ENCODE measurements around the gene CSMD2. TPM values are rescaled to one million over a fixed set of nuclear protein-coding genes. Genes with fewer than 3 reads are reported as not detected.

Gene CSMD2
- total RNA-seq, 1 donor from 2014 or later: 0.25 TPM

- no peak for ATAC-seq
- DNase-seq (ENCODE audit: low spot score): no peak
Observed at GRCh38 chr1:33828059-33828458, 337.0 kb downstream of the CSMD2 start.

- ATAC-seq: no peak
- DNase-seq (ENCODE audit: low spot score): no peak
Observed at GRCh38 chr1:33826711-33827110, 338.3 kb downstream of the CSMD2 start.

- DNase-seq (ENCODE audit: low spot score) (no peak), ATAC-seq (no peak)
Observed at GRCh38 chr1:33826311-33826710, 338.7 kb downstream of the CSMD2 start.

GRCh38 chr1:33825506-33825905 lies 339.5 kb downstream of the CSMD2 start:
- no peak for ATAC-seq

GRCh38 chr1:33824971-33825370 lies 340.1 kb downstream of the CSMD2 start:
- no peak for DNase-seq (ENCODE audit: low spot score)
- no peak for ATAC-seq

More at GRCh38 chr1:33825506-33825905, 339.5 kb downstream of the CSMD2 start:
- DNase-seq (ENCODE audit: low spot score): no peak

- DNase-seq (ENCODE audit: low spot score): no peak
- no peak for ATAC-seq
Observed at GRCh38 chr1:33824321-33824720, 340.7 kb downstream of the CSMD2 start.

GRCh38 chr1:33823830-33824229 lies 341.2 kb downstream of the CSMD2 start:
- ATAC-seq (no peak), DNase-seq (ENCODE audit: low spot score) (no peak)

GRCh38 chr1:33823401-33823800 lies 341.6 kb downstream of the CSMD2 start:
- DNase-seq (ENCODE audit: low spot score): no peak

GRCh38 chr1:33822396-33822795 lies 342.6 kb downstream of the CSMD2 start:
- DNase-seq (ENCODE audit: low spot score): no peak
- ATAC-seq: no peak

More at GRCh38 chr1:33823401-33823800, 341.6 kb downstream of the CSMD2 start:
- no peak for ATAC-seq

- DNase-seq (ENCODE audit: low spot score): no peak
- ATAC-seq: no peak
Observed at GRCh38 chr1:33821291-33821690, 343.7 kb downstream of the CSMD2 start.

GRCh38 chr1:33820804-33821203 lies 344.2 kb downstream of the CSMD2 start:
- ATAC-seq: no peak
- DNase-seq (ENCODE audit: low spot score): no peak

- no peak for DNase-seq (ENCODE audit: low spot score)
- no peak for ATAC-seq
Observed at GRCh38 chr1:33819913-33820311, 345.1 kb downstream of the CSMD2 start.

GRCh38 chr1:33819290-33819912 lies 345.6 kb downstream of the CSMD2 start:
- DNase-seq (ENCODE audit: low spot score) (no peak), ATAC-seq (no peak)

GRCh38 chr1:33818071-33818470 lies 347.0 kb downstream of the CSMD2 start:
- no peak for DNase-seq (ENCODE audit: low spot score)
- no peak for ATAC-seq

- DNase-seq (ENCODE audit: low spot score): no peak
- ATAC-seq: no peak
Observed at GRCh38 chr1:33815061-33815460, 350.0 kb downstream of the CSMD2 start.

- no peak for DNase-seq (ENCODE audit: low spot score)
- ATAC-seq: no peak
Observed at GRCh38 chr1:33814166-33814565, 350.9 kb downstream of the CSMD2 start.

- no peak for DNase-seq (ENCODE audit: low spot score)
- ATAC-seq: no peak
Observed at GRCh38 chr1:33810571-33810970, 354.5 kb downstream of the CSMD2 start.

GRCh38 chr1:33805988-33806387 lies 359.0 kb downstream of the CSMD2 start:
- DNase-seq (ENCODE audit: low spot score) (no peak), ATAC-seq (no peak)

- no peak for ATAC-seq
- no peak for DNase-seq (ENCODE audit: low spot score)
Observed at GRCh38 chr1:33802268-33802667, 362.8 kb downstream of the CSMD2 start.

- no peak for DNase-seq (ENCODE audit: low spot score)
Observed at GRCh38 chr1:33797849-33798248, 367.2 kb downstream of the CSMD2 start.

GRCh38 chr1:33792651-33793050 lies 372.4 kb downstream of the CSMD2 start:
- ATAC-seq (no peak), DNase-seq (ENCODE audit: low spot score) (no peak)

More at GRCh38 chr1:33797849-33798248, 367.2 kb downstream of the CSMD2 start:
- no peak for ATAC-seq

GRCh38 chr1:33792216-33792615 lies 372.8 kb downstream of the CSMD2 start:
- ATAC-seq: no peak
- DNase-seq (ENCODE audit: low spot score): no peak

- no peak for ATAC-seq
- no peak for DNase-seq (ENCODE audit: low spot score)
Observed at GRCh38 chr1:33791251-33791650, 373.8 kb downstream of the CSMD2 start.
